CD14-positive monocyte (primary cell): Measurements from ENCODE around the gene THSD1. TPM values are rescaled to one million over a fixed set of nuclear protein-coding genes. Genes with fewer than 3 reads are reported as not detected.

Experiments
- DNase-seq, 3 donors: peaks; one replicate each; pipeline ENCODE4 v3.0.0-alpha.2; 2011 to 2022
- H2AFZ ChIP-seq: 2 replicates; pipeline ENCODE4 v1.6.0; 2012; ENCODE audit warnings: mild to moderate bottlenecking, low read depth, low read length, inconsistent platforms; ENCODE audit not compliant: insufficient read depth, poor library complexity, severe bottlenecking
- H3K27ac ChIP-seq, 2 donors: 1 replicate in 1 of 2; 2 replicates in 1 of 2; pipeline ENCODE4 v1.5.1; 2012 to 2013; ENCODE audit warnings: low read length in 2 of 2, control low read depth in 1 of 2, inconsistent platforms in 1 of 2, low read depth in 1 of 2, mild to moderate bottlenecking in 1 of 2
- H3K27me3 ChIP-seq, 2 donors: one replicate each; pipeline versions ENCODE4 v1.6.0 to v1.6.1; 2011 to 2013; ENCODE audit warnings: low read length in 2 of 2; ENCODE audit not compliant: control insufficient read depth in 2 of 2, insufficient read depth in 2 of 2
- H3K36me3 ChIP-seq, 2 donors: replicated peaks in 1 of 2; 1 replicate in 1 of 2; 2 replicates in 1 of 2; pipeline versions ENCODE4 v1.5.1 to v1.6.1; 2012 to 2013; ENCODE audit warnings: low read length in 2 of 2, control low read depth in 1 of 2, inconsistent platforms in 1 of 2, mild to moderate bottlenecking in 1 of 2; ENCODE audit not compliant: insufficient read depth in 2 of 2, control insufficient read depth in 1 of 2
- H3K4me1 ChIP-seq, 2 donors: 1 replicate in 1 of 2; 2 replicates in 1 of 2; pipeline versions ENCODE4 v1.5.1 to v1.6.1; 2012 to 2013; ENCODE audit warnings: low read length in 2 of 2, control low read depth in 1 of 2, inconsistent platforms in 1 of 2, mild to moderate bottlenecking in 1 of 2, moderate library complexity in 1 of 2; ENCODE audit not compliant: insufficient read depth in 2 of 2, control insufficient read depth in 1 of 2
- H3K4me2 ChIP-seq: replicated peaks from 2 replicates; pipeline ENCODE3; 2012; ENCODE audit warnings: low read length, moderate library complexity, mild to moderate bottlenecking; ENCODE audit not compliant: poor library complexity, severe bottlenecking; ENCODE audit errors: extremely low read depth
- H3K4me3 ChIP-seq, 3 experiments: fragments of 200-600 bp in 1 of 3; sonication (generic) in 1 of 3; replicated peaks in 1 of 3; 1 replicate in 2 of 3; 2 replicates in 1 of 3; pipeline ENCODE4 v1.5.1; 2011 to 2013; ENCODE audit warnings: low read length in 3 of 3, mild to moderate bottlenecking in 3 of 3, control low read depth in 2 of 3, low read depth in 2 of 3, inconsistent platforms in 1 of 3, moderate library complexity in 1 of 3
- H3K79me2 ChIP-seq: 2 replicates; pipeline ENCODE4 v1.6.0; 2012; ENCODE audit warnings: mild to moderate bottlenecking, control low read depth, inconsistent platforms, low read length, moderate library complexity; ENCODE audit not compliant: insufficient read depth
- H3K9ac ChIP-seq: 2 replicates; pipeline ENCODE4 v1.6.0; 2017; ENCODE audit warnings: low read length, mild to moderate bottlenecking; ENCODE audit not compliant: insufficient read depth, poor library complexity, severe bottlenecking
- H3K9me3 ChIP-seq, 2 donors: replicated peaks in 1 of 2; 1 replicate in 1 of 2; 2 replicates in 1 of 2; pipeline versions ENCODE4 v1.5.1 to v1.6.1; 2012 to 2013; ENCODE audit warnings: low read length in 2 of 2, control low read depth in 1 of 2; ENCODE audit not compliant: control insufficient read depth in 1 of 2, insufficient read depth in 1 of 2
- H4K20me1 ChIP-seq: 2 replicates; pipeline ENCODE4 v1.6.0; 2012; ENCODE audit warnings: mild to moderate bottlenecking, low read length, control low read depth, moderate library complexity; ENCODE audit not compliant: insufficient read depth
- H3K27ac Mint-ChIP-seq, 7 donors: one replicate each; pipeline ENCODE4 v1.8.0; 2020; ENCODE audit warnings: mild to moderate bottlenecking in 7 of 7, mixed read lengths in 7 of 7, moderate library complexity in 6 of 7, inconsistent platforms in 2 of 7
- H3K27me3 Mint-ChIP-seq, 3 donors: one replicate each; pipeline ENCODE4 v1.8.0; 2021 to 2022; ENCODE audit warnings: low read depth in 3 of 3, mild to moderate bottlenecking in 3 of 3, mixed read lengths in 3 of 3, moderate library complexity in 3 of 3, inconsistent platforms in 1 of 3
- H3K36me3 Mint-ChIP-seq, 2 donors: one replicate each; pipeline ENCODE4 v1.8.0; 2020; ENCODE audit warnings: mixed read lengths in 2 of 2, inconsistent platforms in 1 of 2, mild to moderate bottlenecking in 1 of 2
- H3K4me1 Mint-ChIP-seq: one replicate; pipeline ENCODE4 v1.8.0; 2020; ENCODE audit warnings: mild to moderate bottlenecking, mixed read lengths
- H3K4me3 Mint-ChIP-seq, 2 donors: one replicate each; pipeline ENCODE4 v1.8.0; 2020; ENCODE audit warnings: mild to moderate bottlenecking in 2 of 2, mixed read lengths in 2 of 2, moderate library complexity in 1 of 2
- H3K9me3 Mint-ChIP-seq, 7 donors: one replicate each; pipeline ENCODE4 v1.8.0; 2020 to 2022; ENCODE audit warnings: mixed read lengths in 7 of 7, mild to moderate bottlenecking in 6 of 7, moderate library complexity in 6 of 7, inconsistent platforms in 2 of 7
- CTCF ChIP-seq: fragments of 200-600 bp; IDR thresholded peaks from one replicate; pipeline ENCODE4 v1.8.0; 2022; ENCODE audit warnings: antibody characterized with exemption, mild to moderate bottlenecking
- WGBS: methylation state at CpG from one replicate; pipeline ENCODE4 v1.1.5; 2013; ENCODE audit warnings: missing lambda C conversion rate; ENCODE audit not compliant: insufficient coverage; 5-methylcytosine and 5-hydroxymethylcytosine counted together
- intact Hi-C, 2 donors: fragments of 100-400 bp; cut with micrococcal nuclease; formaldehyde crosslinking; loops; one replicate each; pipeline versions ENCODE4 v1.15.0 to v1.15.1; 2023
- polyA plus RNA-seq, 3 donors: library from polyadenylated mRNA; depleted of rRNA in 1 of 3; unstranded in 2 of 3; stranded (reverse) in 1 of 3; fragments of 300-500 nt in 2 of 3; fragments of >200 nt in 1 of 3; fragmentation: Illumina TruSeq in 2 of 3; gene quantifications; 1 replicate in 2 of 3; 2 replicates in 1 of 3; pipeline ENCODE4 v1.2.3, GENCODE V29; 2012 to 2021

The THSD1 gene
- polyA plus RNA-seq, 3 donors = 0.52 TPM; not detected in 2

- H3K79me2 ChIP-seq = no peaks in the 10 kb centered on the region
- Mint-ChIP-seq H3K9me3 (peaks cover 0 to 3% (median 0%) of the 10 kb centered on the region in 7 donors), H3K4me1 (no peaks in the 10 kb centered on the region), H3K27ac (no peak overlapping the region), H3K27me3 (peaks cover 0 to 4% (median 4%) of the 10 kb centered on the region in 3 donors), H3K36me3 (no peaks in the 10 kb centered on the region), H3K4me3 (no peak overlapping the region)
- no peaks in the 10 kb centered on the region for H3K4me1 ChIP-seq
- TF ChIP-seq CTCF = no peak
- no peak overlapping the region for H3K9ac ChIP-seq
- no peak overlapping the region for H3K27ac ChIP-seq
- H3K4me2 ChIP-seq = no peak overlapping the region
- H2AFZ ChIP-seq = no peak overlapping the region
- no peak overlapping the region for H3K4me3 ChIP-seq
- intact Hi-C loops = no loop called here
- no peaks in the 10 kb centered on the region for H3K27me3 ChIP-seq
- H3K9me3 ChIP-seq = no peaks in the 10 kb centered on the region
- no peak for DNase-seq
- H3K36me3 ChIP-seq = no peaks in the 10 kb centered on the region
- WGBS = no CpG with 5 or more reads among the region's 4 CpGs
- H4K20me1 ChIP-seq = no peaks in the 10 kb centered on the region
These were observed 20.1 kb downstream of the THSD1 start for GRCh38 chr13:52385870-52386269.

- Histone ChIP-seq H3K36me3 (no peaks in the 10 kb centered on the region), H3K27ac (no peak overlapping the region), H3K79me2 (no peaks in the 10 kb centered on the region), H3K27me3 (no peaks in the 10 kb centered on the region), H3K9ac (no peak overlapping the region), H3K9me3 (no peaks in the 10 kb centered on the region), H3K4me2 (no peak overlapping the region), H3K4me3 (no peak overlapping the region), H3K4me1 (no peaks in the 10 kb centered on the region), H2AFZ (no peak overlapping the region), H4K20me1 (no peaks in the 10 kb centered on the region)
- H3K9me3 Mint-ChIP-seq = peaks cover 0 to 2% (median 0%) of the 10 kb centered on the region in 7 donors
- WGBS = no CpG with 5 or more reads among the region's 1 CpG
- H3K36me3 Mint-ChIP-seq = no peaks in the 10 kb centered on the region
- no peaks in the 10 kb centered on the region for H3K4me1 Mint-ChIP-seq
- DNase-seq = no peak
- intact Hi-C loops = no loop called here
- no peak overlapping the region for H3K4me3 Mint-ChIP-seq
- H3K27ac Mint-ChIP-seq = no peak overlapping the region
- H3K27me3 Mint-ChIP-seq = peaks cover 0 to 4% (median 4%) of the 10 kb centered on the region in 3 donors
- no peak for TF ChIP-seq CTCF
These were observed 22.6 kb downstream of the THSD1 start for GRCh38 chr13:52383366-52383765.
